Measurements from ENCODE around the gene AGBL1.
"Not testable (repeated sequence)": the region's sequence is repeated elsewhere in the genome, so short reads cannot be mapped to it uniquely, and the experiment has no call there.

The AGBL1 gene

GRCh38 chr15:86121568-86122225, 42.0 kb downstream of the AGBL1 start:
- no peak overlapping the region for H3K4me3 Mint-ChIP-seq
- DNase-seq (ENCODE audit: low spot score) = no peak
- no peaks in the 10 kb centered on the region for H3K9me3 Mint-ChIP-seq
- H3K4me1 Mint-ChIP-seq (ENCODE audit: low read depth) = no peaks in the 10 kb centered on the region
- no peak overlapping the region for H3K27ac Mint-ChIP-seq
- H3K27me3 Mint-ChIP-seq (ENCODE audit: low read depth) = peaks cover 2% of the 10 kb centered on the region
- no peaks in the 10 kb centered on the region for H3K36me3 Mint-ChIP-seq (ENCODE audit: low read depth)

DNA sequence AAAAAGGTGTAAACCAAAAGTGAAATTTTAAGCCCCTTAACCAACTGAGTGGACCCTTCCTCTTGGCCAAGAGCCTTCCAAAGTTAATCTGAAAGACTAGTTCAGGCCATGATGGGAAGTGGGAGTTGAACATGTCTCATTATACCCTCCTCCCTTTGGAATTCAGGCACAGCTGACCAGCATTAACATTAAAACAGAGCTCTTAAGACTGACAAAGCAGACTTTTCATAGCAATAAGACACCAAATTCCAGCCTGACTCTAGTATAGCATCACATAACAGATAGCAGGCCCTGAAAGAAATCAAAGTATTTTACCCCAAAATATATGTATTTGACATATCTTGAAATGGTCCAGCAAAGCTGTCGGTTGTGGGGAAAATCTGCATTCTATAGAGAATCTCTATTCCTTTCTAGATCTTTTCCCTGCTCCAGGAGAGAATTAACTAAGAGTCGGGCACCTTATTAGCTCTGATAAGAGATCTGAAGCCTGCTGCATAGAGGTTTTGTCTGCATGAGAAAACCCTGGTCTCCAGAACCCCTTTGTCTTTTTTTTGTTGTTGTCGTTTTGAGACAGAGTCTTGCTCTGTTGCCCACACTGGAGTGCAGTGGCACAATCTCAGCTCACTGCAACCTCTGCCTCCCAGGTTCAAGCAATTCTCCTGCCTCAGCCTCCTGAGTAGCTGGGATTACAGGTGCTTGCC, 43.2 kb downstream of the AGBL1 start:
- H3K36me3 Mint-ChIP-seq (ENCODE audit: low read depth); H3K27me3 Mint-ChIP-seq (ENCODE audit: low read depth); H3K27ac Mint-ChIP-seq; H3K4me3 Mint-ChIP-seq; H3K4me1 Mint-ChIP-seq (ENCODE audit: low read depth); DNase-seq (ENCODE audit: low spot score); H3K9me3 Mint-ChIP-seq: not testable (repeated sequence)

- Mint-ChIP-seq H3K4me3 (no peak overlapping the region), H3K27ac (no peak overlapping the region), H3K27me3 (ENCODE audit: low read depth) (no peaks in the 10 kb centered on the region), H3K4me1 (ENCODE audit: low read depth) (no peaks in the 10 kb centered on the region), H3K9me3 (no peaks in the 10 kb centered on the region), H3K36me3 (ENCODE audit: low read depth) (no peaks in the 10 kb centered on the region)
- DNase-seq (ENCODE audit: low spot score) = no peak
These were observed 46.1 kb downstream of the AGBL1 start for GRCh38 chr15:86125775-86126174.

DNA sequence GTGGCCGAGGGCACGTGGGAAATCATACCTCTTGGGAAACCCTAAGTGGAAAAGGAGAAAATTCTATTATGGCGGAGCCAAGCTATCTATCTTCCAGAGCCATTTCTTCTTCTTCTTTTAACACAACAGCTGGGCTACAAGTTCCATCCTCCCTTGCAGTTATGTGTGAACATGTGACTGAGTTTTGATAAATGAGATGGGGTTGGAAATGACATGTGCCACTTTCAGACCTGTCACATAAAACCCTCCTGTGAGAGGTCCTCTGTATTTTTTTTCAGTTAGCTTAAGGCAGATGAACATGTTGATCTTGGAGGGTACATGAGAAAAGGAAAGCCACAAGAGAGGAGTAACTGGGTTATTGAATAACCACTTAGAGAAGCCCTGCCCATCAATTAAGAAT, 47.9 kb downstream of the AGBL1 start:
- no peaks in the 10 kb centered on the region for H3K9me3 Mint-ChIP-seq
- no peaks in the 10 kb centered on the region for H3K36me3 Mint-ChIP-seq (ENCODE audit: low read depth)
- no peak for DNase-seq (ENCODE audit: low spot score)
- H3K27me3 Mint-ChIP-seq (ENCODE audit: low read depth) = no peaks in the 10 kb centered on the region
- H3K4me3 Mint-ChIP-seq = no peak overlapping the region
- no peaks in the 10 kb centered on the region for H3K4me1 Mint-ChIP-seq (ENCODE audit: low read depth)
- no peak overlapping the region for H3K27ac Mint-ChIP-seq

GRCh38 chr15:86135041-86135440, 55.4 kb downstream of the AGBL1 start:
- Mint-ChIP-seq H3K27ac (no peak overlapping the region), H3K9me3 (no peaks in the 10 kb centered on the region), H3K4me3 (no peak overlapping the region), H3K27me3 (ENCODE audit: low read depth) (no peaks in the 10 kb centered on the region), H3K4me1 (ENCODE audit: low read depth) (no peaks in the 10 kb centered on the region), H3K36me3 (ENCODE audit: low read depth) (no peaks in the 10 kb centered on the region)
- DNase-seq (ENCODE audit: low spot score) = no peak

DNA sequence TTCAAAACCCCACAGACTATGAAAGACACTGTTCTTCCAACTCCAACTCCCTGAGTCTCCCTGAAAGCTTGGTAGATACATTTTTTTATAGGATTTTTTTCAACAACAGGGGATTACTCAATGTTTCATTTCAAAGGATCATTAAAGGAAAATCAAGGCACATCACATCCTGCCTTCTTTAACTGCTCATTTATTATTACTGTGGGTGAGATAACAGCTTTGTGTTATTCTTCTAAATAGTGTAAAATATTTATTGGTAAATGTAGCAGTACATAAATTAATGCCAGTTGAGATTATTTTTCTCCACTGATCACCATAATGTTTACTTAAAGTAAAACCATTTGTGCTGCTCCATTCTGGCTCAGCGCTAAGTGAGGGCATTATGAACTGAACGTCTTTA, 57.2 kb downstream of the AGBL1 start:
- H3K36me3 Mint-ChIP-seq (ENCODE audit: low read depth) = no peaks in the 10 kb centered on the region
- no peak for DNase-seq (ENCODE audit: low spot score)
- no peaks in the 10 kb centered on the region for H3K27me3 Mint-ChIP-seq (ENCODE audit: low read depth)
- no peak overlapping the region for H3K4me3 Mint-ChIP-seq
- H3K9me3 Mint-ChIP-seq = no peaks in the 10 kb centered on the region
- H3K27ac Mint-ChIP-seq = no peak overlapping the region
- H3K4me1 Mint-ChIP-seq (ENCODE audit: low read depth) = no peaks in the 10 kb centered on the region

DNA sequence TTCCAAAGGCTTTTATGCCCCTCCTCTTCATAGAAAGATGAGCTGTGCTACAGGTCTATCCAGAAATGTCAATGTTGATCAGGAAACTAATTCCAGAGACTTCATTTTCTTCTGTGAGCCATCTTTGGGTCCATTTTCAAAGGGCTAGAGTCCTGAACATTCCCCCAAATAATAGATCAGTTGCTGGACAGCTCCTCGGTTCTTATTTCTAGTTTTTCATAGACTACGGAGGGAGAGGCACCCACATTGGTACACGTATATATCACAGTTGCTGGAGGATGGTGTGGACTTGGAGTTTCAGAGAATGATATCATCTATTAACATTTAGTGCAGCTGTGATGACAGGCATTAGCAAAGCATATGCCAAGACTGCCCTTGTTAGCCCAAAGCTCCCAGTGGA, 59.1 kb downstream of the AGBL1 start:
- no peak for DNase-seq (ENCODE audit: low spot score)
- peaks cover 2% of the 10 kb centered on the region for H3K9me3 Mint-ChIP-seq
- H3K27ac Mint-ChIP-seq = no peak overlapping the region
- H3K36me3 Mint-ChIP-seq (ENCODE audit: low read depth) = no peaks in the 10 kb centered on the region
- H3K4me3 Mint-ChIP-seq = no peak overlapping the region
- H3K4me1 Mint-ChIP-seq (ENCODE audit: low read depth) = no peaks in the 10 kb centered on the region
- no peaks in the 10 kb centered on the region for H3K27me3 Mint-ChIP-seq (ENCODE audit: low read depth)

GRCh38 chr15:86139828-86140227, 60.2 kb downstream of the AGBL1 start:
- H3K27me3 Mint-ChIP-seq (ENCODE audit: low read depth) = no peaks in the 10 kb centered on the region
- DNase-seq (ENCODE audit: low spot score) = no peak
- H3K4me3 Mint-ChIP-seq = no peak overlapping the region
- H3K36me3 Mint-ChIP-seq (ENCODE audit: low read depth) = no peaks in the 10 kb centered on the region
- no peaks in the 10 kb centered on the region for H3K4me1 Mint-ChIP-seq (ENCODE audit: low read depth)
- peaks cover 6% of the 10 kb centered on the region for H3K9me3 Mint-ChIP-seq
- no peak overlapping the region for H3K27ac Mint-ChIP-seq

DNA sequence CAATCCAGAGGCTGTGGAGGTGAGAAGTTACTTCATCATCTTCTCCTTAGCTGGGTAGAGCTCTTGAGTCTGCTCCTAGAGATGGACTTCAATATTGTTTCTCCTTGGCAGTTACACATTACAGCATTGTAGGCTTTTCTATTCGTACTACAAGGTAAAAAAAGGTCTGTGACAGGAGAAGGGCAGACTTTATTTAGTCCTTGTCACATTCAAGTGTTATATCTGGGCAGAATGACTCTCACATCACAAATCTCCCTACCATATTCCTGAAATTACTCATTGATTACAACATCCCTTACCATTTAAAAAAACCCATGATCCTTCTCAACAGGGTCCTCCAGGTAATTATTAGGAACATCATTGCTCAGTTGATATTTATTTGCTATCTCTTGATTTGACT, 75.0 kb downstream of the AGBL1 start:
- H3K36me3 Mint-ChIP-seq (ENCODE audit: low read depth) = no peaks in the 10 kb centered on the region
- H3K27me3 Mint-ChIP-seq (ENCODE audit: low read depth) = no peaks in the 10 kb centered on the region
- no peaks in the 10 kb centered on the region for H3K4me1 Mint-ChIP-seq (ENCODE audit: low read depth)
- peaks cover 6% of the 10 kb centered on the region for H3K9me3 Mint-ChIP-seq
- no peak overlapping the region for H3K4me3 Mint-ChIP-seq
- no peak for DNase-seq (ENCODE audit: low spot score)
- H3K27ac Mint-ChIP-seq = no peak overlapping the region

- H3K4me3 Mint-ChIP-seq = no peak overlapping the region
- H3K27me3 Mint-ChIP-seq (ENCODE audit: low read depth) = no peaks in the 10 kb centered on the region
- DNase-seq (ENCODE audit: low spot score) = no peak
- H3K36me3 Mint-ChIP-seq (ENCODE audit: low read depth) = no peaks in the 10 kb centered on the region
- no peak overlapping the region for H3K27ac Mint-ChIP-seq
- H3K4me1 Mint-ChIP-seq (ENCODE audit: low read depth) = no peaks in the 10 kb centered on the region
- no peaks in the 10 kb centered on the region for H3K9me3 Mint-ChIP-seq
These were observed 75.9 kb downstream of the AGBL1 start for GRCh38 chr15:86155551-86155950.

DNA sequence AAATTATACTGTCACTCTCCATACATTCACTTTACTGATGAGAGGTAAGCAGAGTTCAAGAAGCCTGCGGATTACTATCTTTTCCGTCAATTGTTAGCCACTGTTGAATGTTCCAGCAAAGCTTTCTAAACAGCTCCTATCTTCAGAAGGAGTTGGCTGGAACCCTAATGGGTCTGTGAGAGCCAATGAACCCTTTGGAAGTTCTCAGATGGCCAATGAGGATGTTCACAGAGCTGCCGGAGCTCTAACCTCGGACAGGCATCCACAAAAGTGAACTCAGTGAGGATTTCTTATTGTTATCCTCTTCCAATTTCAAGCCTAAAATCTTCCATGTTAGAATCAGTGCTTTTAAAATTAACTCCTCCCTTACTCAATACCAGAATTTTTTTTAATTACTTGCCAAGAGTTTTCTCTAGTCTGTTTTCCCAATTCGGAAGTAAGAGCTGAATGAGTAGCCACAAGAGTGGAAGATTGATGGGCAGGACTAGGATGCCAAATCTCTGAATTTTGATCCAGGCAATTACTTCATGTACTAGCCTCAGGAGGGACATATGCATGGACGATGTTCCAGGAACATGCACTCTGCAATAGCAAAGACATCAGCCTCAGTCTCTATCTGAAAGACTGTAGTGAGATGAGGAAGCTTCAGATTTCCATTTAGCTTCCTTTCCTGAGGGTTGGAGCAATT, 78.1 kb downstream of the AGBL1 start:
- Mint-ChIP-seq H3K9me3 (no peaks in the 10 kb centered on the region), H3K36me3 (ENCODE audit: low read depth) (no peaks in the 10 kb centered on the region), H3K27ac (no peak overlapping the region), H3K27me3 (ENCODE audit: low read depth) (no peaks in the 10 kb centered on the region), H3K4me1 (ENCODE audit: low read depth) (no peaks in the 10 kb centered on the region), H3K4me3 (no peak overlapping the region)
- DNase-seq (ENCODE audit: low spot score) = no peak

- H3K27me3 Mint-ChIP-seq (ENCODE audit: low read depth) = peaks cover 2% of the 10 kb centered on the region
These were observed 79.8 kb downstream of the AGBL1 start for GRCh38 chr15:86159468-86159867.

DNA sequence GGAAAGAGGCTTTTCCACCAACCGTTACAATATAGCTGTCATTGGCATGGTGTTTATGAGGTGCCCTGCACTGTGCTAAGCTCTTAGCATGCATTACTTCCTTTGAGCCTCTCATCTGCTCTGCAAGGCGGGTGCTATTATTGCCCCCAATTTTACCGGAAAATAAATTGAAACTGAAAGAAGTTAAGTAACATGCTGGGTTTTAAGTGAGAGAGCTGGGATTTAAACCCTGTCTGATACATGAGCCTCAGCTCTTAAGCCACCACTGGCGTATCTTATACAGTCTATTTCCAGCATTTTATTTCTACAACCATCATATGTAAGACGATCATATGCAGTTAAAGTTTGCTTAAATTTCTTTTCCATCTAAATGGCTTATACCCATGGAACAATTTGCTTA, 81.6 kb downstream of the AGBL1 start:
- Mint-ChIP-seq H3K4me1 (ENCODE audit: low read depth) (no peaks in the 10 kb centered on the region), H3K9me3 (no peaks in the 10 kb centered on the region), H3K27me3 (ENCODE audit: low read depth) (peaks cover 4% of the 10 kb centered on the region), H3K4me3 (no peak overlapping the region), H3K27ac (no peak overlapping the region), H3K36me3 (ENCODE audit: low read depth) (no peaks in the 10 kb centered on the region)
- no peak for DNase-seq (ENCODE audit: low spot score)

More at GRCh38 chr15:86159468-86159867, 79.8 kb downstream of the AGBL1 start:
- H3K36me3 Mint-ChIP-seq (ENCODE audit: low read depth) = no peaks in the 10 kb centered on the region
- H3K27ac Mint-ChIP-seq = no peak overlapping the region
- H3K4me3 Mint-ChIP-seq = no peak overlapping the region
- no peaks in the 10 kb centered on the region for H3K9me3 Mint-ChIP-seq
- no peaks in the 10 kb centered on the region for H3K4me1 Mint-ChIP-seq (ENCODE audit: low read depth)
- no peak for DNase-seq (ENCODE audit: low spot score)

- no peaks in the 10 kb centered on the region for H3K9me3 Mint-ChIP-seq
- H3K36me3 Mint-ChIP-seq (ENCODE audit: low read depth) = no peaks in the 10 kb centered on the region
- H3K4me3 Mint-ChIP-seq = no peak overlapping the region
These were observed 82.5 kb downstream of the AGBL1 start for GRCh38 chr15:86162172-86162591.

More at GRCh38 chr15:86162172-86162591, 82.5 kb downstream of the AGBL1 start:
- Mint-ChIP-seq H3K27me3 (ENCODE audit: low read depth) (peaks cover 4% of the 10 kb centered on the region), H3K27ac (no peak overlapping the region), H3K4me1 (ENCODE audit: low read depth) (no peaks in the 10 kb centered on the region)
- no peak for DNase-seq (ENCODE audit: low spot score)

All from T-helper 2 cell treated with Interferon-gamma antibody and Interleukin-4, amounts not matched to agents 5 μg/mL and 100 μg/mL, for 36 hours (primary cell).